ENCODE results near the gene BMP7.
"Not testable (repeated sequence)": the region's sequence is repeated elsewhere in the genome, so short reads cannot be mapped to it uniquely, and the experiment has no call there.

Gene BMP7

GRCh38 chr20:57272883-57273535, 6.6 kb upstream of the BMP7 start:
- H3K36me3 ChIP-seq, result no peaks in the 10 kb centered on the region
- H3K9ac ChIP-seq, result no peak overlapping the region
- no peak for TF ChIP-seq Cebpa-rat (IDR thresholded peaks at IDR 0.05)
- no peak overlapping the region for H3K4me2 ChIP-seq
- no peaks in the 10 kb centered on the region for H3K9me3 ChIP-seq (replicated peaks in 1 of 11)
- peaks cover 0 to 11% (median 0%) of the 10 kb centered on the region in 11 experiments; a peak in 7 of 22 replicates for H4K20me1 ChIP-seq
- H3K4me3 ChIP-seq, result no peak overlapping the region
- H3K27ac ChIP-seq, result no peak overlapping the region
- H3K27me3 ChIP-seq, result peaks cover 15 to 32% (median 20%) of the 10 kb centered on the region in 11 experiments
- H3K4me1 ChIP-seq, result peaks cover 0 to 23% (median 17%) of the 10 kb centered on the region in 10 experiments; a peak in 14 of 20 replicates

- Histone ChIP-seq H3K4me3 (no peak overlapping the region), H3K9ac (no peak overlapping the region), H3K36me3 (no peaks in the 10 kb centered on the region), H3K27ac (no peak overlapping the region), H3K4me2 (peak overlapping the region in 7 of 11 experiments; percentile 23 to 72 (median 59); a peak in 14 of 22 replicates), H3K9me3 (replicated peaks in 1 of 11) (no peaks in the 10 kb centered on the region), H3K27me3 (peaks cover 41 to 58% (median 47%) of the 10 kb centered on the region in 11 experiments), H4K20me1 (peaks cover 0 to 37% (median 10%) of the 10 kb centered on the region in 11 experiments; a peak in 12 of 22 replicates), H3K4me1 (peaks cover 9 to 45% (median 32%) of the 10 kb centered on the region in 10 experiments; a peak in 19 of 20 replicates)
- no peak for TF ChIP-seq Cebpa-rat (IDR thresholded peaks at IDR 0.05)
Observed at GRCh38 chr20:57270204-57270984, 4.0 kb upstream of the BMP7 start.

- Histone ChIP-seq H4K20me1 (peaks cover 0 to 47% (median 15%) of the 10 kb centered on the region in 11 experiments; a peak in 13 of 22 replicates), H3K36me3 (no peaks in the 10 kb centered on the region), H3K9ac (no peak overlapping the region), H3K4me2 (peak overlapping the region in 1 of 11 experiments; percentile 72; a peak in 1 of 22 replicates), H3K27me3 (peaks cover 52 to 68% (median 57%) of the 10 kb centered on the region in 11 experiments), H3K9me3 (replicated peaks in 1 of 11) (0 out of 22 replicates have a peak, but pooled peaks cover 0 to 3% (median 0%) of the 10 kb centered on the region in 11 experiments), H3K27ac (no peak overlapping the region), H3K4me3 (no peak overlapping the region), H3K4me1 (peaks cover 19 to 55% (median 42%) of the 10 kb centered on the region in 10 experiments)
- no peak for TF ChIP-seq Cebpa-rat (IDR thresholded peaks at IDR 0.05)
Observed at GRCh38 chr20:57269148-57269984, 2.9 kb upstream of the BMP7 start.

- TF ChIP-seq Cebpa-rat (IDR thresholded peaks at IDR 0.05), result no peak
- Histone ChIP-seq H3K27ac (no peak overlapping the region), H3K27me3 (peaks cover 60 to 77% (median 65%) of the 10 kb centered on the region in 11 experiments), H4K20me1 (peaks cover 0 to 55% (median 15%) of the 10 kb centered on the region in 11 experiments; a peak in 13 of 22 replicates), H3K4me2 (no peak overlapping the region), H3K36me3 (no peaks in the 10 kb centered on the region), H3K4me1 (peaks cover 24 to 62% (median 48%) of the 10 kb centered on the region in 10 experiments), H3K9me3 (replicated peaks in 1 of 11) (0 out of 22 replicates have a peak, but pooled peaks cover 0 to 3% (median 0%) of the 10 kb centered on the region in 11 experiments), H3K4me3 (no peak overlapping the region), H3K9ac (no peak overlapping the region)
Observed at GRCh38 chr20:57268399-57269076, 2.1 kb upstream of the BMP7 start.

- no peak overlapping the region for H3K9ac ChIP-seq
- peaks cover 0 to 68% (median 18%) of the 10 kb centered on the region in 11 experiments; a peak in 13 of 22 replicates for H4K20me1 ChIP-seq
- TF ChIP-seq Cebpa-rat (IDR thresholded peaks at IDR 0.05), result no peak
- peak overlapping the region in 7 of 10 experiments; percentile 3 to 45 (median 35); a peak in 9 of 20 replicates for H3K4me3 ChIP-seq
- no peaks in the 10 kb centered on the region for H3K36me3 ChIP-seq
- H3K27me3 ChIP-seq, result peaks cover 72 to 89% (median 78%) of the 10 kb centered on the region in 11 experiments
- H3K4me1 ChIP-seq, result peaks cover 24 to 62% (median 48%) of the 10 kb centered on the region in 10 experiments
- 0 out of 22 replicates have a peak, but pooled peaks cover 0 to 3% (median 0%) of the 10 kb centered on the region in 11 experiments for H3K9me3 ChIP-seq (replicated peaks in 1 of 11)
- no peak overlapping the region for H3K27ac ChIP-seq
- H3K4me2 ChIP-seq, result peak overlapping the region; percentile 50 to 79 (median 61); a peak in 21 of 22 replicates
Observed at GRCh38 chr20:57267158-57267821, 849 bp upstream of the BMP7 start.

GRCh38 chr20:57265997-57266290, 497 bp downstream of the BMP7 start:
- Histone ChIP-seq H3K4me2 (peak overlapping the region in 4 of 11 experiments; percentile 59 to 66 (median 62); a peak in 5 of 22 replicates), H3K36me3 (no peaks in the 10 kb centered on the region), H3K4me3 (no peak overlapping the region)

GRCh38 chr20:57265336-57265996, 975 bp downstream of the BMP7 start:
- no peak for TF ChIP-seq Cebpa-rat (IDR thresholded peaks at IDR 0.05)
- H3K4me1 ChIP-seq, result peaks cover 24 to 47% (median 33%) of the 10 kb centered on the region in 10 experiments
- peaks cover 91 to 100% (median 95%) of the 10 kb centered on the region in 11 experiments for H3K27me3 ChIP-seq
- H3K36me3 ChIP-seq, result no peaks in the 10 kb centered on the region
- H3K4me3 ChIP-seq, result peak overlapping the region in 5 of 10 experiments; percentile 26 to 57 (median 46); a peak in 6 of 20 replicates
- no peak overlapping the region for H3K9ac ChIP-seq
- no peak overlapping the region for H3K27ac ChIP-seq
- 0 out of 22 replicates have a peak, but pooled peaks cover 0 to 3% (median 0%) of the 10 kb centered on the region in 11 experiments for H3K9me3 ChIP-seq (replicated peaks in 1 of 11)
- H3K4me2 ChIP-seq, result peak overlapping the region in 9 of 11 experiments; percentile 30 to 92 (median 80); a peak in 16 of 22 replicates
- peaks cover 0 to 71% (median 18%) of the 10 kb centered on the region in 11 experiments; a peak in 13 of 22 replicates for H4K20me1 ChIP-seq

More at GRCh38 chr20:57265997-57266290, 497 bp downstream of the BMP7 start:
- Histone ChIP-seq H3K9ac (no peak overlapping the region), H4K20me1 (peaks cover 0 to 70% (median 18%) of the 10 kb centered on the region in 11 experiments; a peak in 13 of 22 replicates), H3K4me1 (peaks cover 24 to 51% (median 38%) of the 10 kb centered on the region in 10 experiments), H3K9me3 (replicated peaks in 1 of 11) (0 out of 22 replicates have a peak, but pooled peaks cover 0 to 3% (median 0%) of the 10 kb centered on the region in 11 experiments), H3K27me3 (peaks cover 86 to 100% (median 90%) of the 10 kb centered on the region in 11 experiments), H3K27ac (no peak overlapping the region)
- TF ChIP-seq Cebpa-rat (IDR thresholded peaks at IDR 0.05), result no peak

GRCh38 chr20:57264908-57265335, 1.5 kb downstream of the BMP7 start:
- H3K27me3 ChIP-seq, result peaks cover 96 to 100% (median 100%) of the 10 kb centered on the region in 11 experiments
- H3K36me3 ChIP-seq; H3K27ac ChIP-seq; H3K9ac ChIP-seq; H3K9me3 ChIP-seq (replicated peaks in 1 of 11): not testable (repeated sequence)
- peaks cover 0 to 77% (median 18%) of the 10 kb centered on the region in 11 experiments; a peak in 13 of 22 replicates for H4K20me1 ChIP-seq
- H3K4me3 ChIP-seq, result peak overlapping the region in 7 of 10 experiments; percentile 30 to 57 (median 42); a peak in 10 of 20 replicates
- peak overlapping the region; percentile 47 to 97 (median 80); a peak in 21 of 22 replicates for H3K4me2 ChIP-seq
- H3K4me1 ChIP-seq, result peaks cover 24 to 44% (median 32%) of the 10 kb centered on the region in 10 experiments

All from BLaER1 treated with 17β-estradiol and CSF1 and Interleukin-3, amounts not matched to agents 10 nM and 100 nM (cell line).